Fibroblast of skin of left quadriceps (primary cell): Measurements from ENCODE around the gene ADNP2.
A peak's percentile ranks its signal among the peaks of the same experiment; 100 is the strongest.

Source experiments
- DNase-seq, 2 experiments: peaks; one replicate each; pipeline ENCODE4 v3.0.0-alpha.2; 2013; ENCODE audit warnings: low read depth in 2 of 2

The ADNP2 gene

GRCh38 chr18:80108739-80109675 lies at the start of gene ADNP2:
Gene ADNP2, plus strand, starts transcription at chr18:80109262. Its CDS starts 8,281 bp downstream, at chr18:80117543.
- DNase-seq = peak; percentile 83 to 86

- no peak for DNase-seq
These were observed 49.1 kb upstream of the ADNP2 start for GRCh38 chr18:80059945-80060344.

GRCh38 chr18:80065705-80066104 lies 43.4 kb upstream of the ADNP2 start:
- no peak for DNase-seq

- no peak for DNase-seq
These were observed 41.7 kb upstream of the ADNP2 start for GRCh38 chr18:80067321-80067720.

GRCh38 chr18:80067897-80068296 lies 41.2 kb upstream of the ADNP2 start:
- no peak for DNase-seq

GRCh38 chr18:80068571-80069272 lies 40.3 kb upstream of the ADNP2 start:
- no peak for DNase-seq

GRCh38 chr18:80070825-80071224 lies 38.2 kb upstream of the ADNP2 start:
- no peak for DNase-seq

GRCh38 chr18:80074183-80074582 lies 34.9 kb upstream of the ADNP2 start:
- DNase-seq = no peak

GRCh38 chr18:80074697-80075096 lies 34.4 kb upstream of the ADNP2 start:
- no peak for DNase-seq

GRCh38 chr18:80075940-80076339 lies 33.1 kb upstream of the ADNP2 start:
- no peak for DNase-seq

GRCh38 chr18:80076379-80076778 lies 32.7 kb upstream of the ADNP2 start:
- DNase-seq = no peak

- no peak for DNase-seq
These were observed 31.2 kb upstream of the ADNP2 start for GRCh38 chr18:80077873-80078272.

- DNase-seq = no peak
These were observed 22.8 kb upstream of the ADNP2 start for GRCh38 chr18:80086281-80086680.

- no peak for DNase-seq
These were observed 21.0 kb upstream of the ADNP2 start for GRCh38 chr18:80088036-80088435.

- no peak for DNase-seq
These were observed 20.2 kb upstream of the ADNP2 start for GRCh38 chr18:80088823-80089222.

- no peak for DNase-seq
These were observed 13.6 kb upstream of the ADNP2 start for GRCh38 chr18:80095414-80095813.

- no peak for DNase-seq
These were observed 13.0 kb upstream of the ADNP2 start for GRCh38 chr18:80096032-80096565.

- no peak for DNase-seq
These were observed 11.9 kb upstream of the ADNP2 start for GRCh38 chr18:80097201-80097600.

- DNase-seq = peak; percentile 29 to 33
These were observed 5.8 kb upstream of the ADNP2 start for GRCh38 chr18:80103231-80103630.

GRCh38 chr18:80104364-80104779 lies 4.7 kb upstream of the ADNP2 start:
- DNase-seq = no peak

GRCh38 chr18:80105369-80106167 lies 3.5 kb upstream of the ADNP2 start:
- no peak for DNase-seq
